HL-60 (cell line): ENCODE results near the gene ADAM12.

Experiments
- DNase-seq, 2 experiments: peaks; one replicate each; pipeline ENCODE4 v3.0.0-alpha.2; 2010 to 2020; ENCODE audit warnings: low read depth in 1 of 2, low spot score in 1 of 2
- H3K27ac ChIP-seq: fragments of 250-450 bp; sonication (Bioruptor Pico); replicated peaks from 2 replicates; pipeline ENCODE4 v1.5.1; 2020; ENCODE audit warnings: mild to moderate bottlenecking, moderate library complexity
- H3K27me3 ChIP-seq: fragments of 250-450 bp; sonication (Bioruptor Pico); 2 replicates; pipeline ENCODE4 v1.5.1; 2021; ENCODE audit warnings: mild to moderate bottlenecking, moderate library complexity; ENCODE audit not compliant: insufficient read depth, poor library complexity, severe bottlenecking
- H3K4me3 ChIP-seq: replicated peaks from 2 replicates; pipeline ENCODE4 v1.5.1; 2011; ENCODE audit warnings: mild to moderate bottlenecking, control low read depth, low read length; ENCODE audit not compliant: insufficient read depth
- CTCF ChIP-seq: IDR thresholded peaks from one replicate; pipeline ENCODE4 v1.5.1; 2011; ENCODE audit warnings: low read length, control low read depth, inconsistent platforms; ENCODE audit not compliant: insufficient read depth
- GABPA ChIP-seq: IDR thresholded peaks from 2 replicates; pipeline ENCODE4 v1.6.1; 2012; ENCODE audit warnings: low read depth
- POLR2AphosphoS5 ChIP-seq: IDR thresholded peaks from 2 replicates; pipeline ENCODE4 v1.6.1; 2012; ENCODE audit warnings: low read depth
- REST ChIP-seq: IDR thresholded peaks from 2 replicates; pipeline ENCODE4 v1.6.1; 2012; ENCODE audit warnings: low read depth; ENCODE audit not compliant: insufficient replicate concordance
- SPI1 ChIP-seq: IDR thresholded peaks from 2 replicates; pipeline ENCODE4 v1.6.1; 2012; ENCODE audit warnings: low read depth, mild to moderate bottlenecking, borderline replicate concordance

The ADAM12 gene

GRCh38 chr10:126061526-126061925 lies 326.8 kb downstream of the ADAM12 start:
- no peak overlapping the region for H3K27ac ChIP-seq
- DNase-seq = no peak
- TF ChIP-seq REST = no peak
- TF ChIP-seq CTCF = no peak
- TF ChIP-seq SPI1 = no peak
- TF ChIP-seq GABPA = no peak
- no peak for TF ChIP-seq POLR2AphosphoS5
- peaks cover 2% of the 10 kb centered on the region for H3K27me3 ChIP-seq
- no peak overlapping the region for H3K4me3 ChIP-seq

GRCh38 chr10:126060261-126060931 lies 327.9 kb downstream of the ADAM12 start:
- Histone ChIP-seq H3K27me3 (peaks cover 2% of the 10 kb centered on the region), H3K4me3 (no peak overlapping the region), H3K27ac (no peak overlapping the region)
- TF ChIP-seq GABPA (no peak), POLR2AphosphoS5 (no peak), REST (no peak), CTCF (no peak), SPI1 (no peak)
- DNase-seq = no peak

GRCh38 chr10:126059076-126059826 lies 329.0 kb downstream of the ADAM12 start:
- TF ChIP-seq CTCF (no peak), SPI1 (no peak), GABPA (no peak), REST (no peak), POLR2AphosphoS5 (no peak)
- no peak overlapping the region for H3K4me3 ChIP-seq
- no peak overlapping the region for H3K27ac ChIP-seq
- H3K27me3 ChIP-seq = peaks cover 2% of the 10 kb centered on the region
- DNase-seq = no peak
